SW 1271 (cell line): ENCODE data around the gene BLVRA.
"Not testable (repeated sequence)": the region's sequence is repeated elsewhere in the genome, so short reads cannot be mapped to it uniquely, and the experiment has no call there.

Experiments used
- DNase-seq, 2 experiments: peaks; one replicate each; lab custom pipeline; 2025; lab: John Stamatoyannopoulos, UW

Gene BLVRA, protein sequence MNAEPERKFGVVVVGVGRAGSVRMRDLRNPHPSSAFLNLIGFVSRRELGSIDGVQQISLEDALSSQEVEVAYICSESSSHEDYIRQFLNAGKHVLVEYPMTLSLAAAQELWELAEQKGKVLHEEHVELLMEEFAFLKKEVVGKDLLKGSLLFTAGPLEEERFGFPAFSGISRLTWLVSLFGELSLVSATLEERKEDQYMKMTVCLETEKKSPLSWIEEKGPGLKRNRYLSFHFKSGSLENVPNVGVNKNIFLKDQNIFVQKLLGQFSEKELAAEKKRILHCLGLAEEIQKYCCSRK

DNA sequence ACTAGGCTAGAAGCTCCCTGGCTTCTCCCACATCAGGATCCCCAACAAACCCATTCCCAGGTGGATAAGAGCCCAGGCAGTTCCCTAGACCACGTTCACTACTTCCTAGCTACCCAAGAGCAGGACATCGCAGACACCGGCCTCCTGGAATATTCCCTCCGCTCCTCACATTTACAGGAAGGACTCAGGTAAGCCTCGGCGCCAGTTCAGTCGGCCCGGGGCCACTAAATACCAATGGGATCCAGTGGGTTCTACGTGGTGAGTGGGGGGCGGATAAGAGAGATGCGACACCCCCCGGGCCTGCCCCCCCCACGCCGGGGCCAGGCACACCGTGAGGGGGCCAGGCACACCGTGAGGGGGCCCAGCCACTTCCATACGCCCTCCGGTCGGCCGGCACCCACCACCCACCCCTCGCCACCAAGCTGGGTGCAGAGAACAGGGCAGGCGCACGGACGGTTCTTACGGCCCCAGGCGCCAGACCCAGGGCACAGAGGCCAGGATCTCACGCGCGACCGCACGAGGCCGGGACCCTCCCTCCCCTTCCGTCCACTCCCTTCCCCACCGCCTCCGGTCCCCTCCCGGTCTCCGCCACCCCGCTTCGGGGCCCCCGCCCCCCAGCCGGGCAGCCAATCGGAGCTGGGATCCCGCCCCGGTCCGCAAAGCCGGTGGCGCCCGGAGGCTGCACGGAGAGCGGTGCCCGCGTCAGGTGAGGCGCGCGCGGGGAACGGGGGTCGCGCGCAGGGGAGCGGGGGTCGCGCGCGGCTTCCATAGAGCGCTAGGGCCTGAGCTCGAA, at the start of gene BLVRA:
BLVRA (plus strand) TSS at position 652 of the 793 bp plus-strand sequence. CDS start 12,479 bp downstream, outside the sequence.
- no peak for DNase-seq

DNA sequence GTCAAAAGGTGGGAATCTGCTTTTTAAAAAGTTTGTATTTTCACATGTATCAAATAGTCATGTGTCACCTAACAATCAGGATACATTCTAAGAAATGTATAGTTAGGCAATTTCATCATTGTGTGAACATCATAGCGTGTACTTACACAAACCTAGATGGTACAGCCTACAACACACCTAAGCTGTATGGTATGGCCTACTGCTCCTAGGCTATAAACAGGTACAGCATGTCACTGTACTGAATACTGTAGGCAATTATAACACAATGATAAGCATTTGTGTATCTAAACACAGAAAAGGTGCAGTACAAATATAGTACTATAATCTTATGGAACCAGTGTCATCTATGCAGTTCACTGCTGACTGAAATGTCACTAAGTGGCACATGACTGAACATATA, 47.0 kb upstream of the BLVRA start:
- no peak for DNase-seq

DNA sequence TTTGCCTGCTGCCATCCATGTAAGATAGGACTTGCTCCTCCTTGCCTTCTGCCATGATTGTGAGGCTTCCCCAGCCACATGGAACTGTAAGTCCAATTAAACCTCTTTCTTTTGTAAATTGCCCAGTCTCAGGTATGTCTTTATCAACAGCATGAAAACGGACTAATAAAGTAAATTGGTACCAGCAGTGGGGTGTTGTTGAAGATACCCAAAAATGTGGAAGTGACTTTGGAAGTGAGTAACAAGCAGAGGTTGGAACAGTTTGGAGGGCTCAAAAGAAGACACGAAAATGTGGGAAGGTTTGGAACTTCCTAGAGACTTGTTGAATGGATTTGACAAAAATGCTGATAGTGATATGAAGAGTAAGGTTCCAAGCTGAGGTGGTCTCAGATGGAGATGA, 42.5 kb upstream of the BLVRA start:
- not testable (repeated sequence) for DNase-seq

DNA sequence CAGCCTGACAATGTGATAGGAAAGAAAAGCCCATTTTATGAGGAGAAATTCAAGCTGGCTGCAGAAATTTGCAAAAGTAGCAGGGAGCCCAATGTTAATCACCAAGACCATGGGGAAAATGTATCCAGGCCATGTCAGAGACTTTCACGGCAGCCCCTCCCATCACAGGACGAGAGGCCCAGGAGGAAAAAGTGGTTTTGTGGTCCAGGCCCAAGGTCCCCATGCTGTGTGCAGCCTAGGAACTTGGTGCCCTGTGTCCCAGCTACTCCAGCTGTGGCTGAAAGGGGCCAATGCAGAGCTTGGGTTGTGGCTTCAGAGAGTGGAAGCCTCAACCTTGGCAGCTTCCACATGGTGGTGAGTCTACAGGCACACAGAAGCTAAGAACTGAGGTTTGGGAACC, 41.9 kb upstream of the BLVRA start:
- DNase-seq, result no peak

DNA sequence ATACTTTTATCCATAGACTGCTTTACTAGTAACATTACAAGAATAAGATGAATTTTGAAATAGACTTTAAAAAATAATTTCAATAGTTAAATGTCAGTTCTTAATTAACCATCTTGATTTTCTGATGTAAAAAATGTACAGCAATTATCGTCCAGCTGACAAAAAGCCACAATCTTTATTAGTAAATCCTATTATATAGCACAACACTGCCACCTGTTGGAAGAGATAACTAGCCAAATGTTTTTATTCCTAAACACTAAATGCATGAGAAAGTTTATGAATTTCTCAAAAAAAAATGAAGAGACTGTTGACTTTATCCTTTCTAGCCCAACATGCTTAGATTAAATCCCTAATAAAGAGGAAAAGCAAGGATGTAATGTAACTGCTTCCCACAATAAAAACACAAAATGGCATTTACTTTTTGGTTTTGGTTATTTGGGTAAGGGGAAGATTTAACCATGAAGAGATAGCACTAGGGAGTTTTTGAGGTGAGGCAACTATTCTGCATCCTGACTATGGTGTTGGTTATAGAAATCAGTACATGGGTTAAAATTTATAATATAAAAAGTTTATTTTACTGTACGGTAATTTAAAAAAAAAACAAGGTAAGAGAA, 37.2 kb upstream of the BLVRA start:
- DNase-seq, result peak in 1 of 2 experiments; percentile 53

DNA sequence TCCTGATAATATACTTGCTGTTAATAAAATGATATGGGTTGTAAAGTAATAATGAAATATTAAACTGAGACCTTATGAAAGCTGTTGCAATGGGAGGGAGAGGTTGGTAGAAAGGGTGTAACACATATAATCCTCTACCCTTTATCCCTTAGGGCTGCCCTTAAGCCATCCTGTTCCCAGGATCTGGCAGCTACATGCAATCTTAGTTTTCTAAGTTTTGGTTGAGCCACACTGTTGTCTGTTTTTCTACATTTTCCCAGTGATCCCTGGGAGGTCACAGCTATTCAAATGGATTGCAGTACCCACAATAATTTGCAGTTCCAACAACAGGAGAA, 35.5 kb upstream of the BLVRA start:
- no peak for DNase-seq

DNA sequence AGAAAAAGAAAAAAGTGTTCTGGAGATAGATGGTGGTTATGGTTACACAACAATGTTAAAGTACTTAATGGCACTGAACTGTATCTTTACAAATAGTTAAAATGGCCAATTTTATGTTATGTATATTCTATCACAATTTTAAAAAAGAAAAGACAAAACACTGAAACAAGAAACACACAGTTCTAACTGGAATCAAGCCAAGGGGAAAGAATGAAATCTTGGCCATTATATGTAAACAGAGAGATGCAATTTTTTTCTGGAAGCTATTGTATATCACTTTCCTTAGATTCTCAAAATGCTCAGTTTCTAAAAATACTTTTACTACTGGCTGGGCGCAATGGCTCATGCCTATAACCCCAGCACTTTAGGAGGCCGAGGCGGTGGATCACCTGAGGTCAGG, 33.2 kb upstream of the BLVRA start:
- DNase-seq, result no peak

DNA sequence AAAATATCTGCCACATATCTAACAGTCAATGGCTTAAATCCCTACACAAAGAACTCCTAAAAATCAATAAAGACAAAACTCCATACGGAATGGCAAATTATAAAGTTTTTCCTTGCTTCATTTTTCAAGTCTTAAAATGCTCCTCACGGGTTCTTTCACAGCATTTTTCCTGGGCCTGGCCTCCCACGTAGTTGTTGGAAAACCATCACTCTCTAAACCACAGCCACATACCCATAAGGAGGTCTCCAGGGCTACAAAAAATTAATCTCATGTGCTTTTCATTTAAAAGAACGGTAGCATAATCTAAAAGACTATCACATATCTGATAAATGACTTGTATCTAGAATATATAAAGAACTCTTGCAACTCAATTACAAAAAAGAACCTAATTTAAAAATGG, 32.0 kb upstream of the BLVRA start:
- no peak for DNase-seq

DNA sequence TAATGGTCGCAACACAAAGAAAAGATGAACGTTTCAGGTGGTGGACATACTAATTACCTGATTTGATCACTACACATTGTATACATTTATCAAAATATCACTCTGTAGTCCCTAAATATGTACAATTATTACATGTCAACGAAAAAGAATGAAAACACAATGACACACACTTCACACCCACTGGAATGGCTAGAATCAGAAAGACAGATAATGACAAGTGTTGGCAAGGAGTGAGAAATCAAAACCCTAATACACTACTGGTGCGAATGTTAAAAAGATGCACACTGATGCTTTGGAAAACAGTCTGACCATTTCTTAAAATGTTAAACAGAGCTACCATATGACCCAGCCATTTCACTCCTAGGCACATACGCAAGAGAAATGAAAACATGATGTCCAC, 31.5 kb upstream of the BLVRA start:
- DNase-seq, result no peak

DNA sequence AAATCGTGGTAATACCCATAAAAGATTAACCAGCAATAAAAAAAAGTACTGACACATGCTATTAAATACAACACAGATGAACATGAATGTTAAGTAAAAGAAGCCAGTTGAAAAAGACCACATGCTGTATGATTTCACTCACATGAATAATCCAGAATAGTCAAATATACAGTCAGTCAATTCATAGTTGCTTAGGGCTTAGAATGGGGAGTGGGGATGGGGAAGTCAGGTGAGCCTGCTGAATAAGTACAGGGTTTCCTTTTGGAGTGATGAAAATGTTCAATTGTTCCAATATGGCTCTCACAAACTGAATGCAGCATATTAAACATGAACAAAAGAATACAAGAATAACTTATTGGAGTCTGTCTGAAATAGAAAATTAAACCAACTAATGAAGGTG, 31.0 kb upstream of the BLVRA start:
- DNase-seq, result no peak

DNA sequence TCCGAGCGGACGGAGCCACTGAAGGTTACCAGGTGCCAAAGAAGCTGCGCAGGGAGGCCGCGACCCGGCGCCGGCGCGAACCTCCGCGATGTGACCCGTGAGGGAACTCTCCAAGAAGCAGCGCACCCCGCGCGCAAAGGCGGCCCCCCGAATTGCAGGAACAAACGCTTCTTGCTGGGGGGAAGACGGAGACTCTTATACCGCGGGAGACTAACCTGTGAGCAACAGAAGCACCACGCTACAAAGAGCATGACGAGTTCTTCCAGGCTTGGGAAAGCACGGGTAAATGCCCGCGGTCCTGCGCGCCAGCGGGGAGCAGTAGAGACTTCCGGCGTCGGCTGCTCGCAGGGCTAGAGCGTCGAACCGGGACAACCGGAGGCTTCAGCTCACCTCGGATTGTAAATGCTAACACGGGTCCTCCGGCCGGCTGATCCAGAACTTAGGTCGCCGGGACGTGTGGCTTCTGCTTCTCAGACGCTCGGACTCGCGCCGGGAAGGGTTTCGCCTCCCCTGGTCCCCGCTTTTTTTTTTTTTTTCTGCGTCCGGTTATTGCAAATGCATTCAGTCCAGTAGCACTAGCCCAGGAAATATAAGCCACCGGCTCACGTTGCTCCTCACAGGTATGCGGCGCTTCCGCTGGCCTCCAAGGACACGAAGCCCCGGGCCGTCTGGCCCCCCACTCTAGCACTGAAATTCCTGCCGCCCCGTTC, 29.1 kb upstream of the BLVRA start, which contains the start of gene COA1:
COA1 (minus strand) TSS at position 310 of the 710 bp plus-strand sequence. CDS start 80,909 bp downstream, outside the sequence.
- DNase-seq, result peak; percentile 72 to 87

DNA sequence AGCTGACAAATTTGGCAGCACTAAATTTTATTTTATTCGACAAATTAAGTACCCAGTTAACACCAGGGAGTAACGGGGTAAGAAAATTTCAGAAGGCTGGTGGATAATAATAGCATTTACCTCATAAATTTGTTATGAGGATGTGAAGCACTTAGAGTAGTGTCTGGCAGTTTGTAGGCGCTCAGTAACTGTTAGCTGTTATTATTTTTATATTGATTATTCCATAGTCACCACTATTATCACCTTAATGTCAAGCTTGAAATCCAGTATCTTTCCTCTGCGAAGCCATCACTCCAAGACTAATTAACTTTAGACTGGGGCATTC, 28.6 kb upstream of the BLVRA start:
- DNase-seq, result no peak

DNA sequence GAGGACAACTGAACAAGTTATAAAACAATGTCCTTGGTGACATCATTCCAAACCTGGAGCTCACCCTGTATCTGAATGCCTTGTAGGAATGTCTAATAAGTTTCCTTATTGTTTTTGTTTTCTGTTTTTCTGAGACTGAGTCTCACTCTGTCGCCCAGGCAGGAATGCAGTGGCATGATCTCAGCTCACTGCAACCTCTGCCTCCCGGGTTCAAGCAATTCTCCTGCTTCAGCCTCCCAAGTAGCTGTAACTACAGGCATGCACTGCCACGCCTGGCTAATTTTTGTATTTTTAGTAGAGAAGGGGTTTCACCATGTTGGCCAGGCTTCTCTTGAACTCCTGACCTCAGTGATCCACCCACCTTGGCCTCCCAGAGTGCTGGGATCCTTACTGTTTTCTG, 27.0 kb upstream of the BLVRA start:
- not testable (repeated sequence) for DNase-seq

DNA sequence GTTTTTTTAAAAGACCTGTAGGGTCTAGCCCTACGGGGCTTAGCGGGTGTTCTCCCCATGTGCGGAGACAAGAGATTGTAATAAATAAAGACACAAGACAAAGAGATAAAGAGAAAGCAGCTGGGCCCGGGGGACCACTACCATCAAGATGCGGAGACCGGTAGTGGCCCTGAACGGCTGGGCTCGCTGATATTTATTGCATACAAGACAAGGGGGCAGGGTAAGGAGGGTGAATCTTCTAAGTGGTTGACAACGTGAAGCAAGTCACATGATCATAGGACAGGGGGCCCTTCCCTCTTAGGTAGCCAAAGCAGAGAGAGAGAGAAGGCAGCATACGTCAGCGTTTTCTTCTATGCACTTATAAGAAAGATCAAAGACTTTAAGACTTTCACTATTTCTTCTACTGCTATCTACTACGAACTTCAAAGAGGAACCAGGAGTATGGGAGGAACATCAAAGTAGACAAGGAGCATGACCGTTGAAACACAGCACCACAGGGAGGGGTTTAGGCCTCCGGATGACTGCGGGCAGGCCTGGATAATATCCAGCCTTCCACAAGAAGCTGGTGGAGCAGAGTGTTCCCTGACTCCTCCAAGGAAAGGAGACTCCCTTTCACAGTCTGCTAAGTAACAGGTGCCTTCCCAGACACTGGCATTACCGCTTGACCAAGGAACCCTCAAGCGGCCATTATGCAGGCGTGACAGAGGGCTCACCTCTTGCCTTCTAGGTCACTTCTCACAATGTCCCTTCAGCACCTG, 23.7 kb upstream of the BLVRA start:
- not testable (repeated sequence) for DNase-seq

DNA sequence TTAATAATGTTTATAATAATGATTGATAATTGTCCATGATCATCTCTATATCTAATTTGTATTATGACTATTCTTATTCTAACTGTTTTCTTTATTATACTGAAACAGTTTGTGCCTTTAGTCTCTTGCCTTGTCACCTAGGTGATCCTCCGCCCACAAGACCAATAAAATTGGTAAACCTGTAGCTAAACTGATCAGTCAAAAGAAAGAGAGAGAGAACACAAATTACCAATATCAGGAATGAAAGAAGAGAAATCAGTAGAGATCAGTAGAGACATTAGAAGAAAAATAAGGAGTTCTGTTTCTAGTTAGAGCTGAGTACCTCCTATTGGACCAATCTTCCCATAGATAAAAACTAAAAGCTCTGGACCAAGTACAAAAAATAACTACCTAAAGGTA, 23.1 kb upstream of the BLVRA start:
- DNase-seq, result no peak

DNA sequence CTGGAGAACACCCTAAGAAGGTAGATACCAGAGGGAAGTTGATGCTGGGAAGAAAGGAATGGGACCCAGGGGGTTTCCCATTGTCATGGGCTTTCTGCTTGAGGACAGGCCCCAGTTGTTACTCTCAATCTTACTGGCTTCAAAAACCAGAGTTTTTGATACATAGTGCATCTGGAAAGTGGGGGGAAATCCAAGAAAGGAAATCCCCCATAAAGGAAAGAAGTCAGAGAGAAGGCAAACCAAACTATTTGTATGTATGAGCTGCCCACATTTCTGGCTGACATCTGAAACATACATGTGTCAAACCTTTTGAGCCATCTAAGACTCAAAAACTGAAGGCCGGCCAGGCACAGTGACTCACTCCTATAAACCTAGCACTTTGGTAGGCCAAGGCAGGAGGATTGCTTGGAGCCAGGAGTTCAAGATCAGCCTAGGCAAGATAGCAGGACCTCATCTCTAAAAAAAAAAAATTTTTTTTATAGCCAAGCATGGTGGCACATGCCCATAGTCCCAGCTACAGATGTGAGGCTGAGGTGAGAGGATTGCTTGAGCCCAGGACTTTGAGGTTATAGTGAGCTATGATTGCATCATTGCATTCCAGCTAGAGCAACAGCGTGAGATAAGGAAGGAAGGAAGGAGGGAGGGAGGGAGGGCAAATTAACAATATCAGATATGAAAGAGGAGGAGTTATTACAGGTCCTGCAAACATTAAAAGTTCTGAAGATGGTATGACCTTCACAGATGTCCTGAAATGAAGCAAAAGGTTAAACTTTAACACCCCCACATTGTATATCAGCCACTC, 22.5 kb upstream of the BLVRA start:
- DNase-seq, result no peak

DNA sequence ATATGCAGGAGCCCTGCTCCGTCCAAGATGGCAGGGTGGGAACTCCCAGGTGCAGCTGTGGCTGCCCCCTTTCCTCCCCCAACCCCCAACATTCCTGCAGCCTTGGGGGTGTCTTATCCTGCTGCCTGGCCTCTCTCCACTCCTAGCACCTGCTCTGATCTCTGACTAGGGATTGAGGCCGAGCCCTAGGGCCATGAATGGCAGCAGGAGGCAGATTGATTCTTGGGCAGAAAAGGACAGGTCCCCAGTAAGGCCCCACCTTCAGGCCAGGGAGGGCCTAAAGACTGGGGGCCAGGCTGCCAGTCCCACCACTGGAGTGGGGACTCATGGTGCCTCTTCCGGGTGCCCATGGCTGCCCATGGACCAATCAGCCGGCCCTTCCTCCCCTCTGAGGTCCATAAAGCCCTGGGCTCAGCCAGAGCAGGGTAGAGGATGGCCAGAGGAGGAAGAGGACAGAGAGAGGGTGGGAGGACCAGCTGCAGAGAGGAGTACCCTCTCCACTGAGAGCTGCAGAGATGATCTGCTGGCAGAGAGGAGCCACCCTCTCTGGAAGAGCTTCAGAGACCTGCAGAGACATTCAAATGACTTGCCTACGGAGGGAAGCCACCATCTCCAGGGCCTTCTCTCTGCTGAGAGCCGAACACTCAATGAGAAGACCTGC, 20.9 kb upstream of the BLVRA start:
- no peak for DNase-seq

DNA sequence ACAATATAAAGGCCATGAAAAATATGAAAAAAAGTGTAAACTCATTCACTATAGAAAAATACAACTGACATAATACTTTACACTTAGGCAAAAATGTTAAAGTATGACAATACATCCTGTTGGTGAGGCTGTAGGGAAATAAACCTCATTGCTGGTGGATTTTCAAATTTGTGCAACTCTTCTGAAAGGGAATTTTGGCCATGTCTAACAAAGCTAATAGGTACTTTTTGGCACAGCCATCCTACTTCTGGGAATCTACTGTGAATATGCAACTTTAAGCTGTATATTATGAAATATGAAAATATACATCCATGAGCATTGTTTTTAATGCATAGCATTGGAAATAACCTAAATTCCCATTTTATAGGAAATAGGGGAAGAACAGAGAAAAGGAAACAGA, 15.8 kb upstream of the BLVRA start:
- DNase-seq, result no peak

DNA sequence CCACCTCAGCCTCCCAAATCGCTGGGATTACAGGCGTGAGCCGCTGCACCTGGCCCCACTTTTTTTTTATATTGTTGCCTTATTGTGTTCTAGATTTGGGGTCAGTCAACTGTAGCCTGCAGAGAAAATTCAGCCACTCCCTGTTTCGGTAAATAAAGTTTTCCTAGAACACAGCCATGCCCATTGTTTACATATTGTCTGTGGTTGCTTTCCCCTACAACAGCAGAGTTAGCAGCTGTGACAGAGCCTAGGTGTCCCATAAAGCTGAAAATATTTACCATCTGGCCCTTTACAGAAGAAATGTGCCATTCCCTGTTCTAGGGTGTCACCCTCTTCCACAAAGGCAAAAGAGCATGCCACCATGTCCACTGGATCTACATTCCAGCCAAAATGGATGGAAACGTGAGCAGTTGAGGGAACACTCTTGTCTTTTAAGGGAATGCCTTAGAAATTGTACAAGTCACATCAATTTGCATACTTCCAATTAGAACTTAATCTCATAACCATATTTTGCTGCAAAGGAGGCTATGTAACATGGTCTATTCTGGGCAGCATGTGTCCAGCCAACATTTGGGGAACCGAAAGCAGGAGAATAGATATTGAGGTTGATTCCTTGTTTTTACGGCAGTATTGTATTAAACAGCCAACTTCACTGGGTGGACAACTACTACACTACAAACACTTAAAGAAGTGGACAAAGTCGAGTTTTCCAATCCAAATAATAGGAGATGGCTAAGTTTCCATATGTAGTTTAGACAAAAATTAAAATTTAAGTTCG, 11.0 kb upstream of the BLVRA start:
- no peak for DNase-seq
